HG03521 (cell line): ENCODE data around the gene SH2D3A.
"Not testable (repeated sequence)": the region's sequence is repeated elsewhere in the genome, so short reads cannot be mapped to it uniquely, and the experiment has no call there.

ENCODE experiments used
- ATAC-seq: cut with Tn5 transposase; IDR thresholded peaks from one replicate; pipeline ENCODE4 v1.9.1; 2021; ENCODE audit warnings: mild to moderate bottlenecking, moderate library complexity; ENCODE audit not compliant: unreplicated experiment

SH2D3A gene

GRCh38 chr19:6790194-6791128 lies 23.2 kb upstream of the SH2D3A start:
- ATAC-seq, result no peak

GRCh38 chr19:6788896-6789295 lies 21.7 kb upstream of the SH2D3A start:
- no peak for ATAC-seq

- no peak for ATAC-seq
Observed at GRCh38 chr19:6787393-6787792, 20.2 kb upstream of the SH2D3A start.

GRCh38 chr19:6779206-6779605 lies 12.0 kb upstream of the SH2D3A start:
- no peak for ATAC-seq

- ATAC-seq, result no peak
Observed at GRCh38 chr19:6778386-6778785, 11.2 kb upstream of the SH2D3A start.

GRCh38 chr19:6777434-6777833 lies 10.2 kb upstream of the SH2D3A start:
- ATAC-seq, result no peak

- ATAC-seq, result no peak
Observed at GRCh38 chr19:6776999-6777398, 9.8 kb upstream of the SH2D3A start.

- ATAC-seq, result not testable (repeated sequence)
Observed at GRCh38 chr19:6776045-6776444, 8.8 kb upstream of the SH2D3A start.

- ATAC-seq, result no peak
Observed at GRCh38 chr19:6774821-6775707, 7.8 kb upstream of the SH2D3A start.

- no peak for ATAC-seq
Observed at GRCh38 chr19:6773323-6773931, 6.2 kb upstream of the SH2D3A start.

GRCh38 chr19:6772866-6773322 lies 5.7 kb upstream of the SH2D3A start:
- ATAC-seq, result no peak

GRCh38 chr19:6772028-6772865 lies 5.0 kb upstream of the SH2D3A start, which contains the start of gene VAV1:
TSS of gene VAV1 (plus strand) at chr19:6772708. CDS start at chr19:6772808, 100 bp downstream.
- ATAC-seq, result no peak

- ATAC-seq, result not testable (repeated sequence)
Observed at GRCh38 chr19:6771648-6772027, 4.4 kb upstream of the SH2D3A start.

GRCh38 chr19:6769006-6769619 lies 1.9 kb upstream of the SH2D3A start:
- no peak for ATAC-seq

- ATAC-seq, result no peak
Observed at GRCh38 chr19:6768236-6768785, 1.1 kb upstream of the SH2D3A start.

- peak; percentile 4 for ATAC-seq
Observed at GRCh38 chr19:6767081-6767356, 216 bp downstream of the SH2D3A start.

- ATAC-seq, result no peak
Observed at GRCh38 chr19:6766357-6767080, 716 bp downstream of the SH2D3A start.

- no peak for ATAC-seq
Observed at GRCh38 chr19:6765738-6766356, 1.4 kb downstream of the SH2D3A start.
